ENCODE results near the gene PRSS50.

PRSS50 gene

DNA sequence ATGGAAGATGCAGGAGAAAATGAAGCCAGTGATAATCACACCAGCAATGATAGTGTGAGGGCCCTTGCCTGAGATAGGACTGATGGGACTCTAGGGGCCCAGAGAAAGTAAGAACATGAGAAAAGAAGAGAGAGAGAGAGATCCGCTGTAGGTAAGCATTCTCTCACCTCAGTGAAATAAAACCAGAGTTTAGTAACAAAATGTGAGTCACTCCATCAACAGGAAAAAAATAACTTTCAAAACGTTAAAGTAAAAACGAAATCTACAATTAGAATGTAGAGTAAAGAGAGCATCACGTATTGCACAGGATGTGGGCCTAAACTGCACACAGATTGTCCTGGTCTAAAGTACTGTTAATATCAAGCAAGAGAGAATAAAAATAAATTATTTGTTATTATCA lies 6.8 kb upstream of the PRSS50 start:
- DNase-seq: no peak

- DNase-seq: no peak
Measured at GRCh38 chr3:46722443-46722842, 4.8 kb upstream of the PRSS50 start.

- no peak for DNase-seq
Measured at GRCh38 chr3:46721009-46721408, 3.3 kb upstream of the PRSS50 start.

- DNase-seq: no peak
Measured at GRCh38 chr3:46719735-46720271, 2.1 kb upstream of the PRSS50 start.

DNA sequence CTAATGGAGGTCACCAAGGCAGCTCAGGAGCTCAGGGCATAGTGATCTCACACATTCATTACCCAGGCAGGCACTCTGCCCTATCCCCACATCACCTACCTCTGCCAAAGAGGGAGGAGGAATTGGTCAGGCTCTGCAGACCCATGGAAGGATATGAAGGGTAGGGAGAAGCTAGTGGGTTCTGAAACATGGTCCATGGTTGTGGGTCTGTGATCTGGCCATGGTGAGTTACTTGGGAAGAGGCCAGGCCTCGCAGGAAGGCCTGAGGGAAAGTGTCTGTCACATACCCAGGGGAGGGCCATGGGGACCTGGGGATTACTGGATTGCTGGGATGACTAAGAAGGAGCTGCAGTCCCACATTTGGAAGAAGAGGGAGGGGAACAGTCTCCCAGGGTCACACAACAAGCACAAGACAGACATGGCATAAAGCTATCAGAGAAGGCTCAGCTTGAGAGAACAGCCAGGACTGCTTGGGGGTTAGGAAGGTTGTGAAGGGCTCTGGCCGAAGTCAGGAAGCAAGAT lies 1.4 kb upstream of the PRSS50 start:
- no peak for DNase-seq

DNA sequence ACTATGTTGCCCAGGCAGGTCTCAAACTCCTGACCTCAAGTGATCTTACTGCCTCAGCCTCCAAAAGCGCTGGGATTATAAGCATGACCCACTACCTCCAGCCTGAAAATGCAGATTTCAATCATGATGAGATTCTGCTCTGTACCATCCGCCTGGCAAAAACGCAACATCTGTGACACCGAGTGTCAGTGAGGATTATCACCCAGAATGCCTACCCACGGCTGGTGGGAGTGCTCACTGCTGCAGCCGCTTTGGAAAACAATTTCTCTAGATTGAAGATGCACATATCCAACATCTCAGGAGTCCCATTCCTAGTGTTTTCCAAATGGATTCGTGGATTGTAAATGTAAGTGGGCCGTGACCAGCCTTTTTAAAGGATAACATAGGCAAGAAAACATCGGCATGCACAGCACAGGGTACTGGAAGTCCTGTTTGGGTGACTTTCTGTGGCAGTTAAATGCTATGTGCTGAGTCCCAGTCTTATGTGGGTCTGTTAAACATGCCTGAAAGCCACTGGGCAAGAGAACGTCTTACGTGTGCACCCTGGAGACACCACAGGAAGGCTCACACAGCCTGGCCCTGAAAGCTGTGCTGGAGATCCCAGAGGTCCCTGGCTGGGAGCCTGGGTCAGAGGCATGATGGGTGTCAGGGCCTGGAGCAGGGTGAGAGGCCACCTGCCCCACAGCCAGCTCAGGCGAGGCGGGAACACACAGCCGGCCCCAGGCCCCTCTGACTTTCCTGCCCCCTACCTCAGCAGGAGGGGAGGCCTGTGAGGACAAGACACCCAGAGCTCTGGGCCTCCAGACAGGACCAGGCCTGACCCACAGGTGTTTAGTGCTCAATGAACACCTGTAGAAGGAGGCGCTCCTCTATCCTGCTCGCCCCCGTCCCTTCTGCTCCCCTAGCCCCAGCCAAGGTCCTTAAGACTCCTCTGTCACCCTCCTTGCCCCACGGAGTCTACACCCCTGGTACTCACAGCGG lies 918 bp downstream of the PRSS50 start:
- DNase-seq: no peak

GRCh38 chr3:46715507-46716175 lies 2.0 kb downstream of the PRSS50 start:
- no peak for DNase-seq

DNA sequence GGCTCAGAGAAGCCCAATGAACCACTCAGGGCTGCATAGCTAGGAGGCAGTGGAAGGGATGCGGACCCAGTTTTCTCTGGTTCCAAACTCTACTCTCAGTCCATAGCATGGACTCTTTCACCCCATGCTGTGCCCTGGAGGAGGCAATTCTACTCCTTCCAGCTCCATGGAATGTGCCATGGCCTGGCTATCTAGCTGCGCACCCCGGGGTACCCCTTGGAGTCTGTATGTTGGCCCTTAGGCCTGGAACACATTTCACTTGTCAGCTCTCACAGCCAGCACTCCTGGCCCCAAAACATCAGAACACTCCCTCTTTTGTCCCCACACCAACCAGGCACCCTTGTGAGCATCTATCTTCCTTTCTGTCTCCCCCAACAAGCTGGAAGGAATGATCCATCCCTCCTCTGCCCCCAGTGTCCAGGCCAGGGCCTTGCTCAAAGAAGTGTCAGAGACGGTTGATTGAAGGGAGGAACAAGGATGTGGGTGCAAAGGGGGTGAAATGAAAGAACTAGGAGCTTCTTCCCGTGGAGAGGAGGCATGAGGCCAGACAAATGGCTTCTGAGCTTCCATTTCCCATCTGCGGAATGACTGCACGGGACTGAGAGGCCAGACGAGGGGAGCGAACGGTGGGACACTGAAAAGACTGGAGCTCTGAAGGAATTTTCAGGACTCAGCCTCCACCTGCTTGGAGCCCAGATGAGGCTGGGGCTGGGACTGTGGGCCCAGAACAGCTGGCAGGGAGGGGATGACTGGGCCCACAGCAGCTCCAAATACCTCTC lies 2.8 kb downstream of the PRSS50 start:
- no peak for DNase-seq

DNA sequence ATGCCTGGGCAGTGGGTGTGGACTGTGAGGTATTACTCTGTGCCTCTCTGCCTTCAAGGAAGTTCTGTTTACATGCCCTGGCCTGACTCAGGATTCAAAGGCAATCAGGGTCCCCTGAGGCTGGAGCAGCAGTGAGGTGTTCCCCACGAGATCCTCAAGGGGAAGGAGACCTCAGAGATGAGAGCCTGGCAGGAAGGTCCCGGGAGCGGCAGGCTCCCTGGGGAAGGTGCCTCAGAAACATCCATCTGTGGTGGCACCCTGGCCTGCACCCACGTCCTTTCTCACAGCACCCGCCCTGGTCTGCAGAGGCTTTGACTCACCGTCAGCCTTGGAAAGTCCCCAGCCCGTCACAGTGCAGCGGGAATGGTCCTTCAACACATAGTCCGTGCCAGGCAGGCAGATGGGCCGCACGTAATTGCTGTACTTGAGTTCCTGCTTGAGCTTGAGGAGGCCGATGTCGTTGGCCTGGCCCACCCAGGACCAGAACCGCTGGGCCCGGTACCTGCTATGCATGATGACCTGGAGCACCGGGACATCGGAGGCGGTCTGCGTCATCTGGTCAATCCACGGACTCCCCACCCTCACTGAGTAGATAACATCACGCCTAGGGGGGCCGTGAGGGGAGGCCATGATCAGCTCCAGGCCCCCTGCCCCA lies 3.6 kb downstream of the PRSS50 start:
- DNase-seq: no peak

DNA sequence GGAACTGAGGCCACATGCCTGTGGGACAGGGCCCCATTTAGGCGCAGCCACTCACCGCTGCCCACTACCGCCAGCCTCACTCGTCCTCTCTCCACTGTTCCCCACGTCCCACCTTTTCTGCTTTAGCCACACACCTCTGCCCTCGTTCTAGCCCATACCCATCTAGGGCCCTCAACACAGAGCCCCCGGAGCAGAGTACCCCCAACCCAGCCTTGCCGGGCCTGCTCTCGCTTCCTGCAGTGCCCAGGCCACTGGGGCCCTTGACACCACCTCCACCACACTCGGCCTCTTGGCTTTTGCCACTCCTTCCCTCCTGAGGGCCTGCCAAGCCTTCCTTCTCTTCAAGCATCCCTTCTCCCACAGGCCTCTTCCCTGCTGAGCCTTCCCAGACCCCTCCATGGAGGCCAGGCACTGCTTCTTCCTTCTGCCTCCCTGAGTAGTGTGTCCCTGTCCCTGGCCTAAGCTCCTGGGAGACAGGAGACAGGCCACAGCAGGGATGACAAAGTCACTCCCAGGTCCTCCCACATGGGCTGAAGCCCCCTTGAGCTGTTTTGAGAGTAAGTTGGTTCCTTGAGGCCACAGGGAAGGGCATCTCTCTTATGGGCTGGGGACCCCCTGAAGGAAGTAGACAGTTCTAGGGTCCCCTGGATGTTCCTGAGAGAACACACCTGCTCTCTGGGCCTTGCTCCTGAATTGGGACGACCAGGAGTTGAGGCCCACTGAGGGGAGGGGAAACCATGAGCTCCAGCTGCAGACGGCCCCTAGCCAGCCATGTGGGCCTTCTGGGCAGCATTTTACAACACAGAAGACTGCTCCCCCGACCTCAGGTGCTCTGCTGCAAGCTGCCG lies 4.4 kb downstream of the PRSS50 start:
- no peak for DNase-seq

DNA sequence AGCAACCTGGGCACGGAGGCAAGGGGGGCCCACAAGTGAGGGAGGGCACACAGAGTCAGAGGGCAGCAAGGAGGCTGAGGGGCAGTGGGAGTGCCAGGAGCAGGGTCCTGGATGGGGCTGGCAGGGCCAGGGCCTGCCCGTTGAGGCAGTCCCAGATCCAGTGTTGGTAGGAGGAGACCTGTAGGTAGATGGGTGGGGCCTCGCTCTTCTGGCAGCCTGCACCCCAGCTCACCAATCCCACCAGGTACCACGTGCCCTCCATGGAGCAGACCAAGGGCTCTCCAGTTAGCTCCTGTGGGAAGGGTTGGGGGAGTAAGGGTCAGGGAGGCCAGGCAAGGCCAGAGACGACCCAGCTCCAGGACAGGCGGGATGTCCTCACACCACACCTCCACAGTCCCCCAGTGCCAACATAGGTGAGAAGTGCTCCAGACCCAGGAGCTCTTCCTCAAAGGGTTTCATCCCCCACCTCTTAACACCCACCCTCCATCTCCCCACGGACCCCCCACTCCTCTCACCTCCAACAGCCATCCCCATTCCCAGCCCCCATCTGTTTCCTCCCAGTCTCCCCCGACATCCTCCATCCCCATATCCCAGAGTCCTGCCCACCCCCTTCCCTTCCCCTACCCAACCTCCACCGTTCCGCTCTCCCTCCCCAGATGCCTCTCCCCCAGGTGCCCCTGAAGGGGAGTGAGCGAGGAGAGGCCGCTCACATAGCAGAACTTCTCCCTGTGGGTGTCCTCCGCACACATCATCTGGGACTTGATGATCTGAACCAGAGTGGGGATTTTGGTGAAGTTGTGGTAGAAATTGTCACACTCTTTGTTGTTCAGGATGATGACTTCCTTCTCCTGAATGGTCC lies 5.2 kb downstream of the PRSS50 start:
- DNase-seq: no peak

GRCh38 chr3:46711760-46712159 lies 5.9 kb downstream of the PRSS50 start:
- DNase-seq: no peak

- DNase-seq: no peak
Measured at GRCh38 chr3:46711305-46711704, 6.4 kb downstream of the PRSS50 start.

GRCh38 chr3:46710671-46711295 lies 6.9 kb downstream of the PRSS50 start:
- no peak for DNase-seq

DNA sequence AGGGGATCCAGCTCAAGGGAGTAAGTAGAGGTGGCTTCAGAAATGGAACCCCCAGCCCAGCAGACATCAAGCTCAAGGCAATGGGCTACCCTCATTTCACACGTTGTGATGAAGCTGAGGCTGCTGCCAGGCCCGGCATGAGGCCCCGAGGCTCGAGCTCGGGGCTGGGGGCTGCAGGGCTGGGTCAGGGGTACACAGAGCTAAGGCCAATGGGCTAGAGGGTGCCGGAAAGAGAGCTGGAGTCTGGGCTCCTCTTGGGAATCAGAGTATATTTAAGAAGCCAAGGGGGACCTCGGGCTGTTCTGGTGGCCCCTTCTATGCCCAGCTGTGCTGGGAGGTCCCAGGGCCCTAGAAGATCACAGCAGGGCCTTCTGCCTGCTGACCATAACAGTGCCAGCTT lies 7.4 kb downstream of the PRSS50 start:
- DNase-seq: no peak

- no peak for DNase-seq
Measured at GRCh38 chr3:46709721-46710120, 7.9 kb downstream of the PRSS50 start.

GRCh38 chr3:46709157-46709654 lies 8.5 kb downstream of the PRSS50 start:
- no peak for DNase-seq

GRCh38 chr3:46708401-46709156 lies 9.1 kb downstream of the PRSS50 start:
- DNase-seq: no peak

DNA sequence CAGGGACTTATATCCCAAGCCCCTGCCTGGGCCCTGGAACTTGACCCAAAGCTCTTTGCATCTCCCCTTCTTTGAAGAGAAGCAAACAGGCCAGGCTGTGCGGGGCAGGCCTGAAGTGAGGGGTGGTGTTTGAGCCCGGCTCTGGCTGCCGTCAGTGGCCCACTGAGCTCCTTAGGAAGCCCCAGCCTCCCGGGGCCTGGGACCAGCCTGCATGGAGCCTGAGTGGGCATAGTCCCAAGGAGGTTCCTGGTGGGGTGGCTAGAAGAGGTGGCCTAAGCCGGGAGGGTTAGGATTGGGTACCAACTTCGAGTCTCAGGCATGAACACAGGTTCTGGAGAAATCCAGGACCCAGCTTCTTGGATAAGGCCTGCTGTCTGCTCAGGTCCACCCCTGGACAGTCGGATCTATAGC lies 10.1 kb downstream of the PRSS50 start:
- no peak for DNase-seq
